GM21619 (cell line): ENCODE measurements around the gene ZDBF2.
A peak's percentile ranks its signal among the peaks of the same experiment; 100 is the strongest.
"Not testable (repeated sequence)": the region's sequence is repeated elsewhere in the genome, so short reads cannot be mapped to it uniquely, and the experiment has no call there.

ENCODE experiments used
- ATAC-seq: cut with Tn5 transposase; IDR thresholded peaks from one replicate; pipeline ENCODE4 v1.9.1; 2021; ENCODE audit not compliant: unreplicated experiment

ZDBF2 gene

DNA sequence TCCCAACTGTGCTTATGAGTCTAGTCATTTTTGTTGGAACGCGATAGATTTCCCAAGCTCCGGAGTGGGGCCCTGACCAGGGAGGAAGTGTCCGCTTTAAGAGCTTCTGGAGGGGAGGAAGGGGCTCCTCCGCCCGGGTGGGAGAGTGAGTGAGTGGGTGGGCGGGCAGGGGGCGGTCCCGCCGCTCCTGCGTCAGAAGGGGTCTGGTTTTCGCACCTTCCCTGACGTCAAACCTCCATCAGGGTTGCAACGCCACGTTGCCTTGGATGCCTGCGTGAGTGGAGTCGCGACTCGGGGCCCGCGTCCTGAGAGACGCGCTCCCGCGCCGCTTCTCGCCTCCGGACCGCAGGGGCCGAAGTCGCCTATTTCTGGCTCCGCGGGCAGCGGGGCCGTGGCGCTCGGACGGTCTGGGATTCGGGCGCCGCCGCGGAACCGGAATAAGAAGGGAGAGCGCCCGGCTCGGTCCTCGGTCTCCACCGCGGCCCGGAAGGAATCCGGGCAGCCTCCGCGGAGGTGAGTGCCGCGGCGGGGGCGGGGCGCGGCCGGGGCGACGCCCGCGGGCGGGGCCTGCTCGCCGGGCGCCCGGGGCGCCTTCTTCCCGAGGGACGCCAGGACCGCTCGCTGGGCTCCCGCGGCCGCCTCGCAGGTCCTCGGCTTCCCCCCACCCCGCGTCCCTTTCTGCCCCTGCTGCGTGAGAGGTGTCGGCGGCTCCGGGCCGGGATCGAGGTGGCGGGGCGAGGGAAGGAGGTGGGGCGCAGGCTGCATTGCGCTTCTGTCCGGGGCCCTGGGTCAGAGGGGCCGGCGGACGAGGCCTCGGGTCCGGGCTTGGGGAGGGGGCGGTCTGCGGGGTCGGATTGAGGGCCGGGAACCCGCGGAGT, at the start of gene ZDBF2:
Gene ZDBF2 (plus strand): TSS at position 230 of the 878 bp plus-strand sequence. CDS start 7,187 bp downstream, outside the sequence.
- peak; percentile 77 for ATAC-seq

DNA sequence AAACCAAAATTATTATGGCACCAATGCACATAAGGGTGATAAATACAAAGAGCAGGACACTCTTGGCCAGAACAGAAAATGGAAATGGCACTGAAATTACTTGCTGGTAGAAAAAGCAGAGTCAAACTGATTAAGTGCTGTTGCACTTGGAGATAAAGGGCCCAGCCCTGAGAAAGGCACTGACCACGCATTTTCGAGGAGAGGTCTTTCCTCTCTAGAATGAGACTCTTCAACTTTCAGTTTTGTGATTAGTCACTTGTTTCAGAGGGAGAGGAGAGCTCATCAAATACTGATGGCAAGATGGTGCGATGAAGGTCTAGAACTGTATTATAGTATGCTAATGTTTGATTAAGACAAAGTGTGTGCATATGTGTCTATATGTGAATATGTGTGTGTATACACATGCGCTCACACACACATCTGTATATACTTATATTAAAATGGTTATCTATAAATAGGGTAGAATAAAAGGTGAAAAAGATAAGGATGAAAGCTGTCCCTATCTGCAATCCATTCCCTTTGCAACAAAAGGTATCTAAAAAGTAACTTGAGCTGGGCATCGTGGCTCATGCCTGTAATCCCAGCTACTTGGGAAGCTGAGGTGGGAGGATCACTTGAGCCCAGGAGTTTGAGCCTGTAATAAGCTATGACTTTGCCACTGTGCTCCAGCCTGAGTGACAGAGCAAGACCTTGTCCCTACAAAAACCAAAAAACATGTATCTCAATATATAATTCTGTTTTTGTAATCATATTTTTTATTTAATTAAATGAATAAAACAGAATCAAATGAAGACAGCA, 48.8 kb upstream of the ZDBF2 start:
- ATAC-seq: peak; percentile 98

DNA sequence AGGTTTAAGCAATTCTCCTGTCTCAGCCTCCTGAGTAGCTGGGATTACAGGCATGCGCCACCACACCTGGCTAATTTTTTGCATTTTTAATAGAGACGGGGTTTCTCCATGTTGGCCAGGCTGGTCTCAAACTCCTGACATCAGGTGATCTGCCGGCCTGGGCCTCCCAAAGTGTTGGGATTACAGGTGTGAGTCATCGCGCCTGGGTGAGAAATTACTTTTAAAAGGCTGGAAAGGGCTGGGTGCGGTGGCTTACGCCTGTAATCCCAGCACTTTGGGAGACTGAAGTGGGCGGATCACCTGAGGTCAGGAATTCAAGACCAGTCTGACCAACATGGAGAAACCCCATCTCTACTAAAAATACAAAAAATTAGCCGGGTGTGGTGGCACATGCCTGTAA, 45.8 kb upstream of the ZDBF2 start:
- ATAC-seq: not testable (repeated sequence)

DNA sequence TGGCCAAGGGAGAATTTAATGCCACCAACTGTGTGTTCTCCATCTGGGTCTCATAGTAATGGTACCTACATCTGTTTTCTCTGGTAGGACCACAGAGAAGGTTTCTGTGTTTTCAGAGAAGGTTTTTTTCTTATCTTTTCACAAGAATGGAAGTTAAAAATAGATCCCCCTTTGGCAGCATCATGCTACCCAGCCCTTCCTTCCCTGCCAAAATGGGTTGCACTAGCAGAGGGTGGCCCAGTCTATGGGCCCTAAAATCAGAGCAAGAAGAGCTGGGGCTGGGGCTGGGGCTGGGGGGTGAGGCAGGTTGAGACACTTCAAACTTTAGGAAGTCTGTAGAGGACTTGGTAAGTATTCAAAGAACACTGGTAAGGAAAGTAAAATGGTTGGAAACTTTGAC, 44.8 kb upstream of the ZDBF2 start:
- no peak for ATAC-seq

DNA sequence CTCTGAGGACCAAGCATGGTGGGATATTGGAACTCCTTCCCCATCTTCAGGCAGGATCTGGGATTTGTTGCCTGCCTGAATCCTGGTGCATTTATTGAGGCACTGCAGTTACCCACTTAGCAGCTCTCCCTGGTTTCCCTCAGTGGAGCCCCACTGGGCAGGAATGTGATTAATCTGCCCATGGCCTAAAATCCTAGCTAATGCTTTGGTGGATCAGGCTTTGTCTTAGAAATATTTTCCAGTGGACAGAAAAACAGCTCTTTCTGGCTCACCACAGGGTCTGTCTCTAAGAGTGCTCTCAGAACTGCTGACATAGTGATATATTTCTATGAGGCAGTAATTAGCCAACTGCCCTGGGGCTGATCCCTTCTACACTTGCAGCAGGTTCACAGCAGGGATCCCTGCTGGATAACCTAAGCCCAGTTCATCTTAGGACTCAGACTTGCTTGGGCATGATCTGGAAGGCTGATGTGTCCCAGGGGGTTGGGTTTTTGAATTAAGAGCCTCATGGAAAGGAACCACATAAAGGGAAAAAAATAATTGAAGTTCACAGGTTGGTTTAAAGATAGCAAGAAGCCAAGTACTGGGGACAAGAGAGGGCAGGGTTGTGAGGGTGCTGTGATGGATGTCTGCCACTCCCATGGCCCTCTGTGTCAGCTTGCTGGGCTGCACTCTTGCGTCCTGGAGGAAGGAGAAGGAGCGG, 44.3 kb upstream of the ZDBF2 start:
- ATAC-seq: no peak

DNA sequence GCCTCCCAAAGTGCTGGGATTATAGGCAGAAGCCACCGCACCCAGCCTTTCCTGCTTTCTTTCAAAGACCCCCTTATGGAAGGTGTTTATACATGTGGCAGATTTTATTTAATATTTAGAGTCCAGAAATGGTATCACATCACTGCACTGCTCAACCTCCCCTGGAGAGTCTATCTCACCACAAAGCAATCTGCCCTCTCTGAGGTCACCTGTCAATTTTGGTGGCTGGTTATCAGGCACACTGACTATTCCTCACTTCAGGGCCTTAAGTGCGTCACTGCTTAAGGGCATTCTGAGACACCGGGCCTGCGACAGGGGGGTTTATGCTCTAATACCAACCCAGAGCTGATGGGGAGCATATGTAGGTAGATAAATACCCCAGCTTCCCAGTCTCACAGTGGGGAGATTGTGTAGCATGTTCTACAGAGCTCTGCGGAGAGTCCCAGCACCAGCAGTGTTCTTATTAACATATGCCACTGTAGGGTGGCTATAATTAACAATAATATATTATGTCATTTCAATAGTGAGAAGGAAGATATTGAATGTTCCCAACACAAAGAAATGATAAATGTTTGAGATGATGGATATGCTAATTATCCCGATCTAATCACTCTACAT, 42.7 kb upstream of the ZDBF2 start:
- ATAC-seq: no peak

DNA sequence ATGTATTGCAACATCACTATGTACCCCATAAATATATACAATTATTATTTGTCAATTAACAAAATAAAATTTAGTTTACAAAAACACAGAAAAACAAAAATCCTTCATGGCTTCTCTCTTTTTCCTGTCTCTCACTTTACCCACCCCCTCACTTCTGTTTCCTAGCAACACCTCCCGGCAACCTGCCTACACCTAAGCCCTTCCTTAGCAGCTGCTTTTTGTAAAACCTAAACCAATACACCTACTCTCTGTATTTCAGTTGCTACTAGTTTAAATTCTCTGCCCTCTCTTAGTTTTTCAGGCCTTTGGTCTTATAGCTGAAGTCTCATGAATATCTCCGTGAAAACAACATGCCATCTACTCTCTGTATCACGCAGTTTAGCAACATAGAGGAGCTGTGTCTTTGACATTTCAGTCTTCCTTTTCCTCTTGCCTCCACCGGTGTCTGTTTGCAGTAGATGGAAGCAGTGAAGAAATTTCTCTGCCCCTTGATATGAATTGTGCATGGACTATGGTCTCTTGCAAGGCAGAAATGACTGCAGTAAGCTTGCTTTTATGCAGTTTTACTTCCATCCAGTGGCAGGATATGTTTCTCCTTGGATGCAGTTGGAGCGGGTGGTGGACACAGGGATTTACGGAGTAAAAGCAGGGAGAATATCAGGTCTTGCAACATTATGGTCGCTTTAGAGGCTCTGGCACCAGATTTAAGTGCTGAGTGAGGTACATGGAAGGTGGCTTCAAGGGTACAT, 42.0 kb upstream of the ZDBF2 start:
- no peak for ATAC-seq

DNA sequence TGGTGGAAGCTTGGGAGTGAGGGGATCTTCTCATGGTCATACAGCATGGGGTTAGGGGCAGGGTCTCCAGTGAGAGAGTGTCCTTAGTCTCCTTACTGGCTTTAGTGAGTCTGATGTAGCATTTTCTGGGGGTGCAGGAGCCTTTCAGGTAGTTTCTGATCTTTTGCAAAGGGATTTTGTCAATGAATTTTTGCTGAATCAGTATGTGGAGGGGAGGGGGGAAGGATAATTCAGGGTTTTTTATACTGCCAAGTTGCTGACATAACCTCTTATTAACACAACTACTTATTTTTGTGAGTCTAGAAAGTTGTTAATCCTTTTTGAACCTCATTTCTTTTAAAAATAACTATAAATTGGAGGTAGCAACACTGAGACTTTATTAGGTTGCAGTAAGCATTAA, 35.3 kb upstream of the ZDBF2 start:
- no peak for ATAC-seq

DNA sequence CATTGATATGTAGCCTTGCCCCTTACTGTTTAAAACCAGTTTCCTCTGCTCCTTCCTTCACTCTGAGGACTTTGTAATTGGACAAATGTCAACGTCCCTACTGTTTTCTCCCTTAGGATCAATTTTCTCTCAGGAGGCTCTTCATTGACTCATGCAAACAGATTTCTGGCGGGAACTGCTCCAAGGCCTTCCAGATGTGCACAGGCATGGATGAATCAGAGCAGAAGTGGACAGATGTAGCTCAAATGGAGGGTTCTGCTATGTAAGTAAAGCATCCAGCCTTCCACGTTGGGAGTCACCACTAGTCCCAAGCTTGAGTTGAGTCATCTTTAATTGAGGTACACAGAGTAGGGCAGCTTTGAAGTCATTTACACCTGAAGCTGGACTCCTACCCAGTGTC, 34.1 kb upstream of the ZDBF2 start:
- ATAC-seq: no peak

DNA sequence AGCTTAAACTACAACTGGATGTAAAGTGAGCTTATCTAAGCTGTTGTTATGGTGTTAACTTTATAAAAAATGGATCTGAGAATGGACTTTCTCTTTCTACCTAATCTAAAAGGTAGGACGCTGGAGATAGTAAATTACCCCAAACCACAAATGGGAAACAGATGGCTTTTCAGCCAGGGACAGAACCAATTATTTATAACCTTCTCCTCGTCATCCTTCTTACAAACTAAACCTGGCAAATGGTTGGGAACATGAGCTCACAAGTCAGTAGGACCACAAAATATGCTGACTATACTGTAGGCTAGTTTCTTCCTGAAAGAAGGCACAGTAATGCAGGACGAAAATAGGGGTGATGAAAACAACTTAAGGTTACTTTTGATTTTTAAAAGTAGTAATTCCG, 32.7 kb upstream of the ZDBF2 start:
- no peak for ATAC-seq

DNA sequence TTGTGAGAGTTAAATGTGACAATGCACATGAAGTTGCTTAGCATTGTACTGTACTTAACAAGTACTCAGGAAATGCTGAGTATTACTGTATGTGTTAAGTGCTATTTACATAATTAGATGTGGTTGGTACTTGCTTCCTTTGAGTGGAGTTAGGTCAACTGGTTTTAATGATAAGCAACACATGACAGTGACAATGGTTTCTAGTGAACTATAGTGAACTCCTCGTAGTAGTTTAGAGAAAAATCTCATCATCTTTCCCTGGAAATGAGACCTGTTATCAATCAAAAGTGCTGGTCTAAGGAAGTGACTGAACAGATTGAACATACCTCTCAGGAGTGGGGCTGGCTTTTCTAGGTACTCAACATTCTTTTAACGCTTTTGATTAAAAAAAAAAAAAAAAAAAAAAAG, 29.2 kb upstream of the ZDBF2 start:
- ATAC-seq: peak; percentile 58

DNA sequence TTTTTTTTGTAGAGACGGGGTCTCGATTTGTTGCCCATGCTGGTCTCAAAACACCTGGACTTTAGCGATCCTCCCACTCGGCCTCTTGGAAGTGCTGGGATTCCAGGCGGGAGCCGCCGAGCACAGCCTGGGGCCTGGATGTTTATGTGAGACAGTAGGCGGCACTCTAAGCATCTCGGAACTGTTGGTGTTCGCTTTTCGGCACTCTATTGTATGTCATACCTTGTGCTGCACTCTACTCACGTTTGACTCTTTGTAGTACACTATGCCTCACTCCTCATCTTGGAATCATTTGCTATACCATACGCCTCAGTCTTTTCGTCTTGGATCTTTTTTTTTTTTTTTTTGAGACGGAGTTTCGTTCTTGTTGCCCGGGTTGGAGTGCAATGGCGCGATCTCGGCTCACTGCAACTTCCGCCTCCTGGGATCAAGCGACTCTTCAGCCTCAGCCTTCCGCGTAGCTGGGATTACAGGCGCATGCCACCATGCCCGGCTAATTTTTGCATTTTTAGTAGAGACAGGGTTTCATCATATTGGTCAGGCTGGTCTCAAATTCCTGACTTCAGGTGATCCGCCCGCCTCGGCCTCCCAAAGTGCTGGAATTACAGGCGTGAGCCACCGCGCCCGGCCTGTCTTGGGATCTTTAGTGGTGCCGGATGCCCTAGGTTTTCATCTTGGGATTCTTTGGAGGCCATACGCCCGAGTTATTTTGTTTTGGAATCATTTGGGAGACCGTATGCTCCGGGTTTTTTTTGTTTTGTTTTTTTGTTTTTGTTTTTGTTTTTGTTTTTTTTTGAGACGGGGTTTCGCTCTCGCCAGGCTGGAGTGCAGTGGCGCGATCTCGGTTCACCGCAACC, 24.2 kb upstream of the ZDBF2 start:
- ATAC-seq: no peak

DNA sequence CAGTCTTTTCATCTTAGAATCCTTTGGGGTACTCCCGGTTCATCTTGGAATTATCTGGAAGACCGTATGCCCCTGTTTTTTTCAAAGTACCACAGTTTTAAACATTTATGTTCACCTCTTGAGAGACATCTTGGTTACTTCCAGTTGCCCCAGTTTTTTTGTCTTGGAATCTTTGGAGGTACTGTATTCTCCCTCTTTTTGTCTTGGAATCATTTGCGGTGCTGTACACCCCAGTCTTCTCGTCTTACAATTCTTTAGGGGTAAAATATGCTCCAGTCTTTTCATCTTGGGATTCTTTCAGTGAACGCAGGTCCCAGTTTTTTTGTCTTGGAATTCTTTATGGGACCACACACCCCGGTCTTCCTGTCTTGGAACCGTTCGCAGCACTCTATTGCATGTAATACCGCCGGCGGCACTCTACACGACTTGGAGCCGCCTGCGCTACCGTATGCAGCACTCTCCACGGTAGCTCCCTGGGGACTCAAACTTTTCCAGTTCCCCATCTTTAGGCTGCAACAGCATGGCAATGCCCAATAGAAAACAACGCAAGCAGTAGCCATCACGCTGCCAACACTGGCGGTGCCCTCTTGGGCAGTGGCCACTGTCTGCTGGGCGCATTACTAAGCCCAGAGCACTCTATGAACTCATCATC, 21.2 kb upstream of the ZDBF2 start:
- no peak for ATAC-seq

DNA sequence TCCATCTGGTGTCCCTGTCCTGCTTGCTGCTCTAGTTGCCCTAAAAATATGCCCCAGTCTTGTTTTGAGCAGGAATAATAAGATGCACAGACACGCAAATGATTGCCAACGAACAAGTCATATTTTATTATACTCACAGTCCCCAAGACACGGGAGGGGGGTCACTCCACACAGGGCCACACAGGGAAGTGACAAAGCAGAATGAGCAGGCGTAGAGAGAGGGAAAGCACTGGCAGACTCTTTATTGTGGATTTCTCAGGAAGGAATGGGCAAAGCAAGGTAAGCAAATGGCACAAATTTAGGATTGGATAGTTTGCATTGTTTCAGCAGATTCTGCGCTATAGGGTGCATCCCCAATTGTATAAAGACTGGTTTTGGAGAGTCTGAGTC, 20.7 kb upstream of the ZDBF2 start:
- no peak for ATAC-seq

DNA sequence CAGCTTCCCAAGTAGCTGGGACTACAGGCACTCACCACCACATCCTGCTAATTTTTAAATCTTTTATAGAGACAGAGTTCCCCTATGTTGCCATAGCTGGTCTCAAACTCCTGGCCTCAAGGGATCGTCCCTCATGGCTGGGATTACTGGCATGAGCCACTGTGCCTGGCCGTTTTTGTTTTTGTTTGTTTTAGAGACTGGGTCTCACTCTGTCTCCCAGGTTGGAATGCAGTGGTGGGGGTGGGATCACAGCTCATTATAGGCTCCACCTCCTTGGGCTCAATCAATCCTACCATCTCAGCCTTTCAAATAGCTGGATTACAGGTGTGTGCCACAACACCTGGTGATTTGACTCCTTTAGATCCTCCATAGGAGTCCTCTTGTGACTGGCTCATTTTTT, 19.5 kb upstream of the ZDBF2 start:
- no peak for ATAC-seq

DNA sequence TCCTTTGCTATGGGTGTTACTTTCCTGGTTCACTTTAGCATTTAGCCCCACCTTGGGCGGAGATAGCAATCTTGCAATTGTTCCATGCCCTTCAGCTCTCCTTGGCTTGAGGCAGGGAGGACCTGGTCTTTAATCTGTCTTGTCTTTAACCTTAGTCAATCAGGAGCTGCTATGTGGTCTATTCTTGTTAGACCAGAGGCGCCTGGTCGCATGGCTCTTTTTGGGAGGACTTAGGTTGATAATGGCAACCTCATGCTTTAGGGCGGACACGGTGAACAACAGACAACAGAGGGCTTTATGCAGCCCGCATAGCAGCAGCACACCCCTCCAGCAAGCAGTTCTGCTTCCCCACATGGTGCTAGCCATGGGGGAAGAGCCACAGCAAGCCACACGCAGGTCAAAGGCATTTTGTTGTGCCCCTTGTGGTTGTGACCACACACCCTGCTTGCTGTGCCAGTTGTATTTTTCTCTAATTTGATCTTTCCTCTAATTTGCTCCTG, 17.7 kb upstream of the ZDBF2 start:
- ATAC-seq: no peak

DNA sequence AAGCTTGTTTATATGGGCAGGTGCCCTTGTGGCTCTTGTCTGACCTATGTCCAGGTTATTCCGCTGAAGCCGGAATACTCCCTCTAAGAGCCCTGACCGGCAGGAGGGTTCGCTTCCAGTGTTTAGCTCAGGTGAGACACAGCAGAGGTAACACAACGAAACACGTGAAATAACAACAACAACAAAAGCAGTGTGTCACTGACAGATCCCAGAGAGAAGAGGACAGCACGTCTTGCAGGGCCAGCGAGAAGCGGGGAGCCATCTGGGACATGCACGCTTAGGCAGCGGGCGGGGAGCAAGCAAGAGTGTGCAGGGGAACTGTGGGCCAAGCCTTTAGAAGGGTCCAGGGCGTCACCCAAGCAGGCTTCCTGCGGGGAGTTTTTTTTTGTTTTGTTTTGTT, 17.1 kb upstream of the ZDBF2 start:
- ATAC-seq: no peak

DNA sequence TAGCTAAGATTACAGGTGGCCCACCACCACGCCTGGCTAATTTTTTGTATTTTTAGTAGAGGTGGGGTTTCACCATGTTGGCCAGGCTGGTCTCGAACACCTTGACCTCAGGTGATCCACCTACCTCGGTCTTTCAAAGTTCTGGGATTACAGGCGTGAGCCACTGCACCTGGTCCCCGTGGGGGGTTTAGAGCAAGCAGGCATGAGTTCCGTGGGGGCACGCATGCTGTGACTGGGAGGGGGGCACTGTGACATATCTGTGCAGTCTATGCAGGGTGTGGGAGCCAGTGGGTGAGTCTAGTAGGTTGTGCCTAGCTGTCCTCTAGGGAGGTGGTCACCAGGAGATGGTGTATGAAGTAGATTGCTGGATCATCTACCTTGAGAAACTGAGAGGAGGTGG, 16.6 kb upstream of the ZDBF2 start:
- no peak for ATAC-seq

DNA sequence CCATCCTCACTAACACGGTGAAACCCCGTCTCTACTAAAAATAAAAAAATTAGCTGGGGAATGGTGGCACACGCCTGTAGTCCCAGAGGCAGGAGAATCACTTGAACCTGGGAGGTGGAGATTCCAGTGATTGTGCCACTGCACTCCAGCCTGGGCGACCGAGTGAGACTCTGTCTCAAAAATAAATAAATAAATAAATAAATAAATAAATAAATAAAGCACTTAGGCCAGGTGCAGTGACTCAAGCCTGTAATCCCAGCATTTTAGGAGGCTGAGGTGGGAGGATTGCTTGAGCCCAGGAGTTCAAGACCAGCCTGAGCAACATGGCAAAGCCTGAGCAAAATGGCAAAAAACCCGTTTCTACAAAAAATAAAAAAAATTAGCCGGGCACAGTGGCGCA, 15.8 kb upstream of the ZDBF2 start:
- not testable (repeated sequence) for ATAC-seq
